GM13977 (cell line): ENCODE measurements around the gene SMTNL2.

Source experiments
- DNase-seq: peaks from one replicate; pipeline ENCODE4 v3.0.0; 2012; ENCODE audit warnings: low spot score
- in situ Hi-C: fragments of 300-500 bp; cut with MboI; formaldehyde crosslinking; loops from one replicate; pipeline ENCODE4 v1.12.0; 2022; ENCODE audit warnings: low sequenced_read_pairs, low pct_unique_long_range_greater_than_20kb, mixed read lengths, inconsistent platforms; ENCODE audit not compliant: unreplicated experiment
- TF ChIP-seq, protein P1 (sequence below): IDR thresholded peaks from 2 replicates; pipeline ENCODE4 v1.5.1; 2012; ENCODE audit warnings: mild to moderate bottlenecking, control low read depth; ENCODE audit not compliant: insufficient read depth; ENCODE audit errors: extremely low read depth, missing control alignments

The SMTNL2 gene

DNA sequence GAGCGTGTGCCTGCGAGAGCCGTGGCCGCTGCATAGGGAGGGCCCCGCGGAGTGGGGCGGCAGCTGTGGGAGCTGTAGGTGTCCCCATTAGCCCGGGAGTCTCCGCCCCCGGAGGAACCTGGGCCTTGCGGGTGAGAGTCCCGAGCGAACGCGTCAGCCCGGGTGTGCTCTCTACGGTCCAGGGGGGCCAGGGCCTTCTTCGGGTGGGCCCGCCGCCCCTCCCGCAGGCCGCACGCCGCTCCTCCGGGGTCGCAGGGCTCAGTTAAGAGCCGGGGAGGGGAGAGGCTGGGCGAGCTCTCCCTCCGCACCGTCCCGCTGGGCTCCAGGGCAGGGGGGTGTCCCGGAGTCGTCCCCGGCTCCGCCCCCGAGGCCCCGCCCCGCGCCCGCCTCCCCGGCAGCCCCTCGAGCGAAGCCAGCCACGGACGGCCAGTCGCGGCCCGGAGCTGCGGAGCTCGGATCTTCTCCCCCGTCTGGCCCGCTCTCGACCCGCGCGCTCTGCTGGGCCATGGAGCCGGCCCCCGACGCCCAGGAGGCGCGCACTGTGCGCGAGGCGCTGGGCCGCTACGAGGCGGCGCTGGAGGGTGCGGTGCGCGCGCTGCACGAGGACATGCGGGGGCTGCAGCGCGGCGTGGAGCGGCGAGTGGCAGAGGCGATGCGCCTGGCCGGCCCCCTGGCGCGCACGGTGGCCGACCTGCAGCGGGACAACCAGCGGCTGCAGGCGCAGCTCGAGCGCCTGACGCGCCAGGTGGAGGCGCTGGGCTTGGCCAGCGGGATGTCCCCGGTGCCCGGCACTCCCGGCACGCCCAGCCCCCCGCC is at the start of gene SMTNL2:
Gene SMTNL2 (plus strand): TSS at position 429 of the 816 bp plus-strand sequence. CDS start 77 bp downstream, at position 506.
- peak; percentile 62 for DNase-seq
- in situ Hi-C loops, result no loop called here

DNA sequence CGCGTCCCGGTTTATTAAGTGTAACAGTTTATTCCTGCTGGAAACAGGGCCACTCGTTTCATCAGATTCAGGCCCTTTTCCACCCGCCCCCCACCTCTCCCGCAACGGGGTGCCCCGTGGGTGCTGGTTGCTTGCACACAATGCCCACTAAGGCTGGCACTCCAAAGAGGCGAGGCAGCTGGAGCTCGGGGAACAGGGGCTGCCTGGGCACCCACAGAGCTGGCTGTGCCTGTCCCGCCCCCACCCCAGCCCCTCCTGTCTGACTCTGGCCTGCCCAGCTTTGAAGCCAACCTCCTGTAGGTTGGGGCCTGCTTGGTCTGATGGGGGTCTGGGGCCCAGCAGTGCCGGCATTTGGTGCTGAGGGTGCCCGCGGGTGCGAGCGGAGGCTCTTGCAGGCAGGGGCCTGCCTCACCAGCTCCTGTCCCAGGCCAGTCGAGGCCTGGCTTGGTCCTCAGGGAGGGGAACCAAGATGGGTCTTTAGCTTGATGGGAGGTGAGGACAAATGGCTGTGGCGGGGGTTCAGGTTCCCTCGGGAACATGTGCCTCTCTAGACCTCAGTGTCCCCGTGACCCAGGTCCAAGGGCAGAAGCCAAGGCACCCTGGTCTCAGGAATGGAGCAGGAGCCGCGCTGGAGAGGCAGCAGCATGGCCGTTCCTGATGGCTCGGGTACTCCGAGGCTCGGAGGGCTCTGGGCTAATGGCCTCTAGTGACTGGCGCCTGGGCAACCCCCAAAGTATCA is 49.2 kb upstream of the SMTNL2 start:
- no peak for DNase-seq
- TF ChIP-seq, protein P1, sequence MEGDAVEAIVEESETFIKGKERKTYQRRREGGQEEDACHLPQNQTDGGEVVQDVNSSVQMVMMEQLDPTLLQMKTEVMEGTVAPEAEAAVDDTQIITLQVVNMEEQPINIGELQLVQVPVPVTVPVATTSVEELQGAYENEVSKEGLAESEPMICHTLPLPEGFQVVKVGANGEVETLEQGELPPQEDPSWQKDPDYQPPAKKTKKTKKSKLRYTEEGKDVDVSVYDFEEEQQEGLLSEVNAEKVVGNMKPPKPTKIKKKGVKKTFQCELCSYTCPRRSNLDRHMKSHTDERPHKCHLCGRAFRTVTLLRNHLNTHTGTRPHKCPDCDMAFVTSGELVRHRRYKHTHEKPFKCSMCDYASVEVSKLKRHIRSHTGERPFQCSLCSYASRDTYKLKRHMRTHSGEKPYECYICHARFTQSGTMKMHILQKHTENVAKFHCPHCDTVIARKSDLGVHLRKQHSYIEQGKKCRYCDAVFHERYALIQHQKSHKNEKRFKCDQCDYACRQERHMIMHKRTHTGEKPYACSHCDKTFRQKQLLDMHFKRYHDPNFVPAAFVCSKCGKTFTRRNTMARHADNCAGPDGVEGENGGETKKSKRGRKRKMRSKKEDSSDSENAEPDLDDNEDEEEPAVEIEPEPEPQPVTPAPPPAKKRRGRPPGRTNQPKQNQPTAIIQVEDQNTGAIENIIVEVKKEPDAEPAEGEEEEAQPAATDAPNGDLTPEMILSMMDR, result no peak
- in situ Hi-C loops, result no loop called here

More for the DNA sequence above, at the start of gene SMTNL2:
- TF ChIP-seq, protein P1, result no peak

DNA sequence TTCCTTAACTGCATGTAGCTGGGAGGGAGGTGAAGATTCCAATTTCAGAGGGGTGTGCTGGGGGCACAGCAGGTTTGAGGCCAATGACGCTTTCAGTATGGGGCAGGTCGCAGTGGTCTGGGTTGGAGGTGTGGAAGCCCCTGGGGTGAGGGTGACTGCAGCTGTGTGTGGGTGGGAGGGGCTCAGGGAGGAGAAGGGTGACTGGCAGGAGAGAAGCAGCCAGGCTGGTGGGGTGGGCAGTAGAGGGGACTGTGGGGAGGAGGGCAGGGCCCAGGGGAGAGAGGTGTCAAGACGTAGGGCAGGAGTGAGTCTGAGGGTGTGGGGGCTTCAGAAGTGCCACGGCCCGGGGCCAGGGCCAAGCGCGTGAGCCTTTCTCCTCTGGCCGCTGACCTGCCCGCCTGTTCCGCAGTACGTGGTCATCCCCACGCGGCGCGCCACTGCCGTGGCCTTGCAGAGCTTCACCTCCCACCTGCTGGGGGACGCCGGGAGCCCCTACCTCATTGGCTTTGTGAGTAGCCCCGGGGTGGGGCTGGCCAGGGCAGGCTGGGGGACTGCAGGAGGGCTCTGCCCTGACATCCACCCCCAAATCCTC is 48.6 kb upstream of the SMTNL2 start:
- no peak for DNase-seq
- TF ChIP-seq, protein P1, result no peak
- in situ Hi-C loops, result no loop called here

DNA sequence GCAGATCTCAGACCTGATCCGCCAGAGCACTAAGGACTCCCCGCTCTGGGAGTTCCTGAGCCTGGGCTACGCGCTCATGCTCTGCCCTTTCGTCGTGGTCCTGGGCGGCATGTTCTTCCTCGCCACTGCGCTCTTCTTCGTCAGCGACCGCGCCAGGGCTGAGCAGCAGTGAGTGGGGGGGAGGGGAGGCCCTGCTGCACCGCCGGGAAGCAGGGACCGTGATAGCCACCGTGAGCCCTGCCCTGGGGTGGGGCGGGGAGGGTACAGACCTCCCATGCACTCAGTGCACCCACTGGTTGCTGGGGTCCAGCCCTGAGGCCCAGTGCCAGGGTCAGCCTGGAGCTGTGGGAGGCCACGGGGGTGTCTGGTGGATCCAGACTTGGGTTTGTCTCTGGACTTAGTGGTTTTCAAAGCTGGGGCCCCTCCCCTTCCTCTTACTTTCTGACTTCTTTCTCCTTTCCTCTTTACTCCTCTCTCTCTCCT is 48.0 kb upstream of the SMTNL2 start:
- DNase-seq, result no peak
- TF ChIP-seq, protein P1, result no peak
- in situ Hi-C loops, result no loop called here

DNA sequence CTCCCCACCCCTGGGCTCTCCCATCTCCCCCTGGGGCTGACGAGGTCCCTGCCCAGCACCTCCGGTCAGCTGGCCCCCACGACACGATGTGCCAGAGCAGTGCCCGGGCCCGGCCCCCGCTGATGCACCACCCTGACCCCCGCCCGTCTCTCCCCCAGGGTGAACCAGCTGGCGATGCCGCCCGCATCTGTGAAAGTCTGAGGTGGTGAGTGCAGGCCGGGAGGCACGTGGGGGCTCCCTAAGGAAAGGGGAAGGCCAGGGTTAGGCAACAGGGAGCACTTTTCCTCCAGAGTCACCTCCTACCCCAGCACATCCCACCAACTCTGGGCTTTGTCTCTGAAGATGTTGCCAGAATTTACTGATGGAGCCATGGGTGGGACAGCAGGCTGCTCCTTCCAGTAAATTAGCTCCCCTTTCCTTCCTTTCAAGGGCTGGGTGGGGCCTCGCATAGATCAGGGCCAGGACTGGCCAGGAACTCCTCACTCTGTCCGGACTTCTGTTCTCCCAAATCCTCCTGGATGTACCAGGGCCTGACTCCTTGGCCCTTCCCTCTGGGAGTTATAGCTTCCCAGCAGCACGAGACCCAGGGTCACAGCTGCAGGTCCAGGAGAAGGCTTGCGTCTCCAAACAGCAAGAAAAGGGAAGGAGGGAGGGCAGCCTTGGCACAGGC is 47.5 kb upstream of the SMTNL2 start:
- in situ Hi-C loops, result no loop called here
- TF ChIP-seq, protein P1, result no peak

DNA sequence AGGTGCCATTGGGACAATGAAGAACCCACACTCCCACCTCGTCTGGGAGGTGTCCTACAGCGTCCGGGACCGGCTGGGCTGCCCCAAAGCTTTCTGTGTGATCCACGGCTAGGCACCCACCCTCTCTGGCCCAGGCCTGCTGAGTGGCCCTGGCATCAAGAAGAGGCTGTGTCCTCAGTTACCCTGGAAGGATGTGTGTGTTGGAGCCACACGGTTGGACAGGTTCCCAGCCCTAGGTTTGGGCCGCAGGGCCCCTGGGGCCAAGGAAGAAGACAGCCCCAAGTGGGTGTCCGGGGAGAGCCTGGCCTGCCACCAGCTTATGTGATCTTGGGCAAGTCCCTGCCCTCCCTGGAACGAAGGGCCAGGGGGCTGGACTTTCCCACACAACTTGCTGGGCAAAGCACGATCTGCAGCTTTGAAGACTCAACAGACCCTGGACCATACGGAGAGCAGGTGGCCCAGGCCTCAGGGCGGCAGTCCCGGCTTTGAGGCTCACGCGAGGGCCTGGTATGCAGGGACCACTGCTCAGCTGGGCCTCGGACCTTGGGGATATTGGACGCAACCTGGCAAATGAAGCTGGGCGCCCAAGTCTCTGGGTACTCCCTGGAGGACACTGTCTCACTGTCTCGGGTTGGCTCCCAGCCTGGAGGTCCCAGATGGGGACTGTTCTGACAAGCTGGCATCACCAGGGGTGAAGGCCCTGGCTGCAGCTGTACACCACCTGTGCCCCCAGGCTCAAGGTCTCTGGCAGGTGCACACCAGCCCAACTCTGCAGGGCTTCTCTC is 46.7 kb upstream of the SMTNL2 start:
- TF ChIP-seq, protein P1, result no peak
- DNase-seq, result no peak
- in situ Hi-C loops, result no loop called here

More for the DNA sequence above, 47.5 kb upstream of the SMTNL2 start:
- DNase-seq, result no peak
